ENCODE measurements around the gene PHLDA3. TPM values are rescaled to one million over a fixed set of nuclear protein-coding genes. Genes with fewer than 3 reads are reported as not detected.

The PHLDA3 gene
- total RNA-seq, 2 donors from 2014 or later = 13.1 to 21.2 TPM

GRCh38 chr1:201506092-201506491, 37.1 kb upstream of the PHLDA3 start:
- no peak for DNase-seq
- H3K9me3 ChIP-seq = no peaks in the 10 kb centered on the region
- intact Hi-C loops (cut with DNase I) = no loop called here
- TF ChIP-seq, protein P1, sequence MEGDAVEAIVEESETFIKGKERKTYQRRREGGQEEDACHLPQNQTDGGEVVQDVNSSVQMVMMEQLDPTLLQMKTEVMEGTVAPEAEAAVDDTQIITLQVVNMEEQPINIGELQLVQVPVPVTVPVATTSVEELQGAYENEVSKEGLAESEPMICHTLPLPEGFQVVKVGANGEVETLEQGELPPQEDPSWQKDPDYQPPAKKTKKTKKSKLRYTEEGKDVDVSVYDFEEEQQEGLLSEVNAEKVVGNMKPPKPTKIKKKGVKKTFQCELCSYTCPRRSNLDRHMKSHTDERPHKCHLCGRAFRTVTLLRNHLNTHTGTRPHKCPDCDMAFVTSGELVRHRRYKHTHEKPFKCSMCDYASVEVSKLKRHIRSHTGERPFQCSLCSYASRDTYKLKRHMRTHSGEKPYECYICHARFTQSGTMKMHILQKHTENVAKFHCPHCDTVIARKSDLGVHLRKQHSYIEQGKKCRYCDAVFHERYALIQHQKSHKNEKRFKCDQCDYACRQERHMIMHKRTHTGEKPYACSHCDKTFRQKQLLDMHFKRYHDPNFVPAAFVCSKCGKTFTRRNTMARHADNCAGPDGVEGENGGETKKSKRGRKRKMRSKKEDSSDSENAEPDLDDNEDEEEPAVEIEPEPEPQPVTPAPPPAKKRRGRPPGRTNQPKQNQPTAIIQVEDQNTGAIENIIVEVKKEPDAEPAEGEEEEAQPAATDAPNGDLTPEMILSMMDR (IDR thresholded peaks at IDR 0.05) = no peak
- no peaks in the 10 kb centered on the region for H3K27me3 ChIP-seq
- H3K4me3 ChIP-seq = peak overlapping the region; percentile 65
- H3K36me3 ChIP-seq = no peaks in the 10 kb centered on the region
- peak overlapping the region; percentile 91 for H3K27ac ChIP-seq
- peaks cover 6% of the 10 kb centered on the region for H3K4me1 ChIP-seq
- peak overlapping the region; percentile 95 to 97 for H3K9ac ChIP-seq (ENCODE audit: low read depth in 2 of 2, low read length in 2 of 2)

DNA sequence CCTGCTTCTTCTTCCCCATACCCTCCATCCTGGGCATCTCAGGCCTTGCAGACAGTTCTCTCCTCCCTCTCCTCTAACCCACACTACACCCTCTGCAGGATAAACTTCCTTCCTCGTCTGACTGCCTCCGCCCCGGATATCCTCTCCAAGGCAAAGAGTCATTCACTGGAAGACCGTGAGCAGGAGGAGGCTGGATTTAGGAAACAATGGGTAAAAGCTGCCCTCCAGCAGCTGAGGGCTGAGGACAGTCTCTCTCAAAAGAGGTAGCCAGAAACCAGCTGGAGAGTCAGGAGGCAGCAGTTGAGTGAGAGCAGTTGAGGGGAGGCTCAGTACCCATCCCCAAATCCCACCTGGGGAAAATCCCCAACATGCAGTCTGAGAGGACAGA, 36.5 kb upstream of the PHLDA3 start:
- intact Hi-C loops (cut with DNase I) = no loop called here
- H3K9ac ChIP-seq (ENCODE audit: low read depth in 2 of 2, low read length in 2 of 2) = peak overlapping the region; percentile 95 to 97
- TF ChIP-seq, protein P1 (IDR thresholded peaks at IDR 0.05) = no peak

GRCh38 chr1:201504799-201505502, 36.0 kb upstream of the PHLDA3 start:
- Histone ChIP-seq H3K27me3 (no peaks in the 10 kb centered on the region), H3K4me1 (peaks cover 6% of the 10 kb centered on the region), H3K36me3 (no peaks in the 10 kb centered on the region), H3K4me3 (peak overlapping the region; percentile 65), H3K9ac (ENCODE audit: low read depth in 2 of 2, low read length in 2 of 2) (peak overlapping the region; percentile 95 to 97), H3K9me3 (no peaks in the 10 kb centered on the region), H3K27ac (peak overlapping the region; percentile 91)
- intact Hi-C loops (cut with DNase I) = no loop called here
- DNase-seq = no peak
- TF ChIP-seq, protein P1 (IDR thresholded peaks at IDR 0.05) = no peak

More for the DNA sequence above, 36.5 kb upstream of the PHLDA3 start:
- H3K27me3 ChIP-seq = no peaks in the 10 kb centered on the region
- DNase-seq = peak; percentile 79
- H3K36me3 ChIP-seq = no peaks in the 10 kb centered on the region
- peak overlapping the region; percentile 91 for H3K27ac ChIP-seq
- peaks cover 6% of the 10 kb centered on the region for H3K4me1 ChIP-seq
- H3K4me3 ChIP-seq = peak overlapping the region; percentile 65
- no peaks in the 10 kb centered on the region for H3K9me3 ChIP-seq

DNA sequence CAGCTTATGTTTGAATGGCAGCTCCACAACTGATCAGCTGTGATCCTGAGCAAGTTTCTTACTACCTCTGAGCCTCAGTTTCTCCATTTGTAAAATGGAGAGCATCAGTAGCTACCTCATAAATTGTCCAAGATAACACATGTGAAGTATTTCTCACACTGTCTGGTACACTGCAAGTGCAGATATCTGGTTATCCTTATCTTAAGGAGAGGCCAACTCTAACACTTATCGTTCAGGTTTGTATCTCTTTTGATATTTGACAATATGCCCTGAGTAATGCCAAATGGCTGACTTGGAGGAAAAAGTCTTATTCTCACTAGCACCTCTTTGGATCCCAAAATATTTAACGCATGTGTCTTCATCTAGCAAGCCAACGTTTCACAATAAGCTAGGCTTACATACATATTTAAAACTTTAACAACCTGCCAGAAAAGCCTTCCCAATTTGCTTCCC, 35.2 kb upstream of the PHLDA3 start:
- H3K36me3 ChIP-seq = no peaks in the 10 kb centered on the region
- intact Hi-C loops (cut with DNase I) = no loop called here
- no peaks in the 10 kb centered on the region for H3K9me3 ChIP-seq
- peak overlapping the region; percentile 91 for H3K27ac ChIP-seq
- peak overlapping the region; percentile 16 to 51 for H3K9ac ChIP-seq (ENCODE audit: low read depth in 2 of 2, low read length in 2 of 2)
- TF ChIP-seq, protein P1 (IDR thresholded peaks at IDR 0.05) = no peak
- H3K27me3 ChIP-seq = no peaks in the 10 kb centered on the region
- no peak overlapping the region for H3K4me3 ChIP-seq
- no peak for DNase-seq
- H3K4me1 ChIP-seq = peaks cover 6% of the 10 kb centered on the region

- peaks cover 6% of the 10 kb centered on the region for H3K4me1 ChIP-seq
- intact Hi-C loops (cut with DNase I) = no loop called here
- no peak for DNase-seq
Observed at GRCh38 chr1:201503397-201504176, 34.6 kb upstream of the PHLDA3 start.

More at GRCh38 chr1:201503397-201504176, 34.6 kb upstream of the PHLDA3 start:
- TF ChIP-seq, protein P1 (IDR thresholded peaks at IDR 0.05) = no peak
- Histone ChIP-seq H3K27ac (peak overlapping the region; percentile 91), H3K4me3 (no peak overlapping the region), H3K27me3 (no peaks in the 10 kb centered on the region), H3K36me3 (no peaks in the 10 kb centered on the region), H3K9me3 (no peaks in the 10 kb centered on the region), H3K9ac (ENCODE audit: low read depth in 2 of 2, low read length in 2 of 2) (peak overlapping the region in 1 of 2 donors; percentile 51)
